ENCODE results near the gene PPP6R3.
"Not testable (repeated sequence)": the region's sequence is repeated elsewhere in the genome, so short reads cannot be mapped to it uniquely, and the experiment has no call there.

The PPP6R3 gene

DNA sequence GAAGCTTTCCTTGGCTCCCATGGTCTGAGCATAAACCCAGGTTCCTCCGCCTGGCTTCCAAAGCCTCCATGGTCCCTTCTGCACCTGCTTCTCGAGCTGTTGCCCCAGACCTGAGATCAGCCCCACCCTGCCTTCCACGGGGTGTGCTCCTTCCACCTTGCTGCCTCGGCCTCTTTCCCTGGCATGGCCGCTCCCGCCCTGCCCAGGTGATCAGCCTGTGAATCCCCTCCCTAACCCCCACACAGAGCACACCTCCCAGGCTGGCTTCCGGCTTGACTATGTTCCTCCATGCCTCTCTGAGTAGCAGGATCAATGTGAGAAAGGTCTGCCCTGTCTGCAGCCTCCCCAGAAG is 2.7 kb upstream of the PPP6R3 start:
- DNase-seq: no peak

DNA sequence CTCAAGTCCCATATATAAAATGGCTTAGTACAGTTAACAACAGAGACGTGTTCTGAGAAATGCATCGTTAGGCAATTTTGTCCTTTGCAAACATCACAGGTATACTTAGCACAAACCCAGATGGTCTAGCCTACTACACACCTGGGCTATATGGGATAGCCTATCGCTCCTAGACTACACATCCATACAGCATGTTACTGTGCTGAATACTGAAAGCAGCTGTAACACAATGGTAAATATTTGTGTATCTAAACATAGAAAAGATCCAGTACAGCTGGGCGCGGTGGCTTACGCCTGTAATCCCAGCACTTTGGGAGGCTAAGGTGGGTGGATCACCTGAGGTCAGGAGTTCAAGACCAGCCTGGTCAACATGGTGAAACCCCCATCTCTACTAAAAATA is 2.2 kb upstream of the PPP6R3 start:
- not testable (repeated sequence) for DNase-seq

DNA sequence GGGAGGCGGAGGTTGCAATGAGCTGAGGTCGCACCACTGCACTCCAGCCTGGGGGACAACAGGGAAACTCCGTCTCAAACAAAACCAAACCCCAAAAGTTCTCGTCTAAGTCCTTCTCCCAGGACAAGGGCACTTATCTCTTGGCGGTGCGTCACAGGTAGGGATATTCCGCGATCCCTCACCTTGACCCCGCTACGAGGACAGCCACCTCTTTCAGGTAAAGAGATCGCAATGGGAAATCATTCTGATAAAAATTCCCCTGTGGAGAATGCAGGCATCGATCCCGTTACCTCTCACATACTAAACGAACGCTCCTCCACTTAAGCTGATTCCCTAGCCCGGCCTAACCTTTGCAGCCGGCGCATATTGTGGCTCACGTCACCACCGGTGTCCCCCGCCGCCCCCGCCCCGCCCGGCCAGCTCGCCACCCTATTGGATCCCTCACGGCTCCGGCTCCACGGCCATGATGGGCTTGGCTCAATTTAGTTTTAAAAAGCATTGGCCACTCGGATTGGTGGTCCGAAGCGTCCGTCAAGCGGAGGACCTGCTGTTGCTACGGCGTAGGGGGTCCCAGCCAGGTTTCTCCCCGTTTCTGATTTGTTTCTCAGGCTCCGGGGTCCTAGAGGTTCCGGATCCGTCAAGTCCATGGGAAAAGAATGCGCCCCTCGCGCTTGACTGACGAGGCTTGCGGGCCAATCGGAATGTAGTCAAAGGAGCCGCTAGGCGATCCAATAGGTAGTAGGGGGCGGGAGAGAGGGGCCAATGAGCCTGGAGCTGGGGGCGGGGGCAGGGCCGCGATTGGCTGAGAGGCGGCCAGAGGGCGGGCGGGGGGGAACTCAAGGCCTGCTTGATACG is 439 bp upstream of the PPP6R3 start:
- peak; percentile 96 for DNase-seq

DNA sequence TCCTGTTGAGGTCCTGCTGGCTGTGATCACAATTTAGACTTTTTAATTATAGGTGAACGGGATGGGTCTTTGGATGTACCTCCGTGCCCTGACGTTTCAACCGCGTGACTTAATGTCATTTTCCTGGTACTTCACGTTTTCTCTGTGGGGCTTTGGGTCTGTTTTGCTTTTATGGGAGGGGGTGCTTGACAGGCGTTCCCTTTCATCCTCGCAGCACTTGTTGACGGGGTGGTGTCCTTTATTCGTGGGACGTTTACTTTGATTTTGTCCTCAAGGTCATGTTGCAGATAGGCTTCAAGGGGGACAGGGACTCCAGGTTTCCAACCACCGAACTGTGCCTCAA is 994 bp downstream of the PPP6R3 start:
- no peak for DNase-seq

DNA sequence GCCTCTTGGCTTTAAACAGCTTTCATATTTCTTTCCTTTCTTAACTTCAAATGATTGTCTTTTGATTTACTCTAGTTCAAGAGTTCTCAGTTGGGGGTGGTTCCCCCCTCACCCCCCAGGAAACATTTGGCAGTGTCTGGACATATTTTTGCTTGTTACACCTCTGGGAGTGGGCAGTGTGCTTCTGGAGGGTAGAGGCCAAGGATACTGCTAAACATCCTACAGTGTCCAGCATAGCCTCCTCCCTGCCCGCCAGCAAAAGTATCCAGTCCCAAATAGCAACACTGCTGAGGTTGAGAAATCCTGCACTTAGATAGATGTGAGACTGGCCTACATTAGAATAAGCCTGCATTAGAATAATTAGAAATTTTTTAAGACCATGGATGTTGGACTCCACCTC is 3.2 kb downstream of the PPP6R3 start:
- no peak for DNase-seq

DNA sequence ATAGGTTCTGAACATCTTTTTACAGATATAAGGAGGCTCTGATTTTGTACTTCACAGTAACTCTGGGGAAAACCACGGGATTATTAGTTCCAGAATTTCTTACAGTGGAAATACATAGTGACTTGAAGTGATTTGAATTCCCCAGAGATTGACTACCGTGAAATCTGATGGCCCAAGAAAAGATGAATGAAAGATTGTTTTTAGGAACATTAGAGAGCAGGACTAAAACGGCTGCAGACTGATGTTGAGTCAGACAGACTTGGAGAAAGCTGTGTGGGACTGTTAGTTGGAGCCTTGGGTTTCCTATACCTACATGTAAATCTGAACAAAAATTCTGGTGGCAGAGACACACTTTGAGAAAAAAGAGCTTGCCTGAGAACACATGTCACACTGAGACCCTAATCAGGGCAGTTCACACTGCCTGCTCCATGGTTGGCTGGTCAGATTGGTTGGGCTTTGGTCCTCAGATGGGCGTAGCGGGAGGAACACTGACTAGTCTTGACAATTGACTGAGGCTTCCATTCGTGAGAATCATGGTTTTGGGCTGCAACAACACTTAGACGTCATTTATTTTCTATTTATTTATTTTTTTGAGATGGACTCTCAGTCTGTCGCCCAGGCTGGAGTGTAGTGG is 6.8 kb downstream of the PPP6R3 start:
- DNase-seq: no peak

DNA sequence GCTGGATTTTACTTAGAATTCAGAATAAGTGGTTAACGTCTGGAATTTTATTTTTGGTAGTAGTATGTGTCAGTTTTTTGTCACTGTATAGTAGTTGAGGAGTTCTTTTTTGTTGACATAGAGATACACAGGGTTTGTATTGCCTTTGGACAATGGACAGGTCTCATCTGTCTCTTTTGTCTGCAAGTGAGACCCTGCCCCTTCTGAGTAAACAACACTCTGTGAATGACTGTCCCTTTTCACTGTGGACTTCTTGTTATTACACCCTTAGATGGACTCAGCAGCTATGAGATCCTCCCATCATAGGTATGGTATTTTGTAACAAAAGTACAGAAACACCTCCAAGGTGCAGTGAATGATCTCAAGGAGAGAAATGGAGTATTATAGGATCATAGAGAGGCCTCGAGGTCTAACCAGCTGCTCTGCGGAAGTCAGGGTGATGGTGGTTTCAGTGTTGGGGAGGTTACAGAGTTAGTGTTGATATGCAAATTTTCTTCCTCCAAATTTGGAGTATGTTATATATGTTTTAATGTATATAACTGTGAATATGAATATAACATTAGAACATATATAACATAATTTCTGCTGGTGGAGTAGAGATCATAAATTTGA is 7.8 kb downstream of the PPP6R3 start:
- peak; percentile 23 for DNase-seq

DNA sequence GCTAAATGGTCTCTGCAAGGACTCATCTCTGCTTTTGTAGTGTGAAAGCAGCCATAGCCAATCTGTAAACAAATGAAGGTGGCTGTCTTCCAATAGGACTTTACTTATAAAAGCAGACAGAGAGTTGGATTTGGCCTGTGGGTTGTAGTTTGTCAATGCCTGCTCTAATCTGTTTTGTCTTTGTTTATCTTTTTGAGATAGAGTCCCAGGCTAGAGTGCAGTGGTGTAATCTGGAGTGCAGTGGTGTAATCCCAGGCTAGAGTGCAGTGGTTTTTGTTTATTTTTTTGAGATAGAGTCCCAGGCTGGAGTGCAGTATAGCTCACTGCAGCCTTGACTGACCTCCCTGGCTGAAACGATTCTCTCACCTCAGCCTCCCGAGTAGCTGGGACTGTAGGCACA is 8.6 kb downstream of the PPP6R3 start:
- DNase-seq: no peak

DNA sequence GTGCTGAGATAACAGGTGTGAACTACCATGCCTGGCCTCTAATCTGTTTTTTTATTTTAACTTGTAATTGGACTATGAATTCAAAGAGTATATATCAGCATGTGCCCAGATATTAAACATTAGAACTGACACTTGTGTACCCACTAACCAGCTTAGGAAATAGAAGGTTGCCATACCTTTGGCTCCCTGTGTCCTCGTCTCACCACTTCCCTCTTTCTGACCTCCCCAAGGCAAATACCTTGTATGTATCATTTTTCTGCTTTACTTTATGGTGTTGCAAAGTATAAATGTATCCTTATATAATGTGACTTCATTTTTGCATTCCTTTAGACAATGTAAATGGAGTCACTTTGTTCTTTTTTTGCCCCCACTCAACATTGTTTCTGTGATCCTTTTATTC is 9.1 kb downstream of the PPP6R3 start:
- DNase-seq: no peak

DNA sequence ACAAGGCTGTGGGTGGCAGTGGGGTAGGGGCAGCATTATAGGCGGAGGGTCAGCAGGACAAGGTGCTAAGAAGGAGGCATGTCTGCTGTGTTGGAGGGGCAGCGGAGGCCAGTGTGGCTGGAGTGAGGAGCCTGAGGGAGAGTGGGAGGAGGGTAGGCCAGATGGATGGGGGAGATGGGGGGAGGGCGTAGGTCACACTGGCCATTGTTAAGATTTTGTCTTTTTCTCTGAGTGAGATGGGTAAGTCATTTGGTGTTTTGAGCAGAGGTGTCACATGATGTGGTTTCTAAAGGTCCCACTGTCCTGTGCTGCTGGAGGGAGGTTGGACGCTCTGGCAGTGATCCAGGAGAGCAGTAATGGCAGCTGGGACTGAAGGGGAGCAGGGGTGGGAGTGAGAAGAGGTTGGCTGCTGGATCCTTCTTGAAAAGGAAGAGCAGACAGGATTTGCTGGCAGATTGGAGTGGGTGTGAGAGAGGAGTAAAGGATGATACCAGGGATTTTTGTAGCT is 9.8 kb downstream of the PPP6R3 start:
- no peak for DNase-seq

DNA sequence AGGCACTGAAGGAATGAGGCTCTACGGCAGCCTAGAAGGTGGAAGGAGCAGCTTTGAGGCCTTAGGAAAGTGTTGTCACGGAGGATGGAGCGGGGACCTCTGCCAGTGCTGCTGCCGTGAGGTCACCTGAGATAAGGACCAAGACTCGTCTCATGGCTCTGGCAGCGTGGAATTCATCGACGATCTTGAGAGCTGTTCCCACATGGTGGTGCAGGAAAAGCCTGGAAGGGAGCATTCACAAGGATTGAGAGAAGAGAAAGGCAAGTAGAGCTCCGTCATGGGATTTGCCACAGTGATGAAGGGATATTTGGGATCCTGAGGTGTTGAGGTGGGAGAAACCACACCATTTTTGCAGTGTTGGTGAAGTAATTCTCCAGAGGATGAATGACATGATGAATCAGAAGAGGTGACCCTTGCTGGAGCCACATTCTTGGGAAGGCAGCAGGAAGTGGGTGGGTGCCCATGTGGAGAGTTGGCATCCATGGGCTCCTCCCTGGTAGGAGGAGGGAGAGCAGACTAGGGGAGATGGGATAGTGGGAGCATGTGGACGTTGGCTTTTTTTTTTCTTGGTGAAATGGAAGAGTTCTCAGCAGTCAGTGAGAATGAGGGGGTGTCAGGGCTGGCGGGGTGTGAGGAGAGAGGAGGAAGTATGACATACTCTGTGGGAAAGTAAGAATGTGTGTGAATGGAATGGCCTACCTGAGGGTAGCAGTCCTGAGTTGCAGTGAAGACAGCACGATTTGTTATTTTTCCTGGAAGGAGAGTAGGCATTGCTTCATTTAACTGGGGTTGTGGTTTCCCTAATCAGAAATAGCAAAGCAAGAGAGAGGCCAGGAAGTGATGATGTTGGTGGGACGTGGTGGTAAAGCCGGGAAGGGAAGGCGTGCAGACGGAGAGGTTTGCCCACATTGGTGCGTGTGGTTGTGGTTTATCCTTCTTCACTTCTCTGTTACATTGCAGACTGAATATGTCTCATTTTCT is 11.1 kb downstream of the PPP6R3 start:
- DNase-seq: peak; percentile 75

DNA sequence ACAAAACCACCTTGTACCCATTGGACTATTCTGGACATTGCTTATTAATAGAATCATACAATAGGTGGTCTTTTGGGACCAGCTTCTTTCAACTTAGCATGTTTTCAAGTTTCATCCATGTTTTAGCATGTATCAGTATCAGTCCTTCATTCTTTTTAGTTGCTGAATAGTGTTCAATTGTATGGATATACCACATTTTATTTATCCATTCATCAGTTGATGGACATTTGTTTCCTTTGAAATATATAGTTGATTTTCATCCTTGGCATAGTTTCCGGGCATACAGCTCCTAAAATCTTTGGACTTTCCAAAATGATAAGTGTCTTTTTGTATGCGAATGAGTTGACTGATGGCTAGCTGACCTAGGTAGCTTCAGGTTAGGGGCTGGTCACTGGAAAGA is 12.2 kb downstream of the PPP6R3 start:
- no peak for DNase-seq

DNA sequence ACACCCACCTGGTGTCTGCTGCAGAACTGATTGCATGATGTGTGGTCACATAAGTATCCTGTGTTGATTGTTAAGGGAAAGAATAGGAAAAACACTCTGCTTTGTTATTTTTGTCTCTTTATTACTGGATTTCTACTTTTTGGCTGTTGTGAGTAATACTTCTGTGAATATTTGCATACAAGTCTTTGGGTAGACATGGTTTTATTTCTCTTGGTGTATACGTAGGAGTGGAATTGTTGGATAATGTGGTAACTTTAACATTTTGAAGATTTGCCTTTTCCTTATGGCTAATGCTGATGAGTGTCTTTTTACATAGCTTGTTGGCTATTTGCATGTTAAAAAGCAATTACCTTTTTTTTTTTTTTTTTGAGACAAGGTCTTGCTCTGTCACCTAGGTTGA is 13.1 kb downstream of the PPP6R3 start:
- no peak for DNase-seq

DNA sequence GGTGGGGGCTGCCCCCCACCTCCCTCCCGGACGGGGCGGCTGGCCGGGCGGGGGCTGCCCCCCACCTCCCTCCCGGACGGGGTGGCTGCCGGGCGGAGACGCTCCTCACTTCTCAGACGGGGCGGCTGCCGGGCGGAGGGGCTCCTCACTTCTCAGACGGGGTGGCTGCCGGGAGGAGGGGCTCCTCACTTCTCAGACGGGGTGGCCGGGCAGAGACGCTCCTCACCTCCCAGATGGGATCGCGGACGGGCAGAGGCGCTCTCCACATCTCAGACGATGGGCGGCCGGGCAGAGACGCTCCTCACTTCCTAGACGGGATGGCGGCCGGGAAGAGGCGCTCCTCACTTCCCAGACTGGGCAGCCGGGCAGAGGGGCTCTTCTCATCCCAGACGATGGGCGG is 15.1 kb downstream of the PPP6R3 start:
- not testable (repeated sequence) for DNase-seq

DNA sequence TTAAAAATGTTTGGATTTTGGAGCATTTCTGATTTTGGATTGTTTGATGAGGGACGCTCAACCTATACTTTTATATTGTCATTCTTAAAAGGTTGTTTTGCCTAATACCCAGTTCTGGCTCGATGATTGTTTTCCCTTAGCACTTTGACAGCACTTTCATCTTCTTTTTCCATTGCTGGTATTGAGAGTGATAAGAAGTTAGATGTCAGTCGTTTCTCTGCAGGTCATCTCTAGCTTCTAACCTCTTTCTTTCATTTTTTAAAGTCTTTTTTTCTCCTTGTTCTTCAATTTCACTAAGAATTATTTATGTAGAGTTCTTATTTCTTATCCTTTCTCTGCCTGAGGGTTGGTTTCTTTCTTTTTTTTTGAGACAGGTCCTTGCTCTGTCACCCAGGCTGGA is 18.8 kb downstream of the PPP6R3 start:
- no peak for DNase-seq

DNA sequence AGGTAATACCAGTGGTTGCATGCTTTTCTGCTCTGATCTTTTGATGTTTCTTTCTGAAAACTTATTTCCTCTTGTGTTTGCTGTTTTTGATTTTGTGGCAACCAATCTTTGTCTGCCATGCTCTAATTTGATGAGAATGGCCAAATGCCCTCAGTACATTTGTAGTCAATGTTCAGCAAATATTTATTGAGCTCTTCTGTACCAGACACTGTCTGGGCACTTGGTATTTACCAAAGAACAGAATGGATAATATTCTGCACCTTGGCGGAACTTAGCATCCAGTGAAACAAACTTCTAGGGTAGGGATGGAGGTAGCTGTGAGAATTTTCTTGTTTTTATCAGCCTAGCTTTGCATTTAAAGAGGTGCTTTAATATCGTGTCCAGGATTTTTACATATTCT is 19.6 kb downstream of the PPP6R3 start:
- DNase-seq: no peak

DNA sequence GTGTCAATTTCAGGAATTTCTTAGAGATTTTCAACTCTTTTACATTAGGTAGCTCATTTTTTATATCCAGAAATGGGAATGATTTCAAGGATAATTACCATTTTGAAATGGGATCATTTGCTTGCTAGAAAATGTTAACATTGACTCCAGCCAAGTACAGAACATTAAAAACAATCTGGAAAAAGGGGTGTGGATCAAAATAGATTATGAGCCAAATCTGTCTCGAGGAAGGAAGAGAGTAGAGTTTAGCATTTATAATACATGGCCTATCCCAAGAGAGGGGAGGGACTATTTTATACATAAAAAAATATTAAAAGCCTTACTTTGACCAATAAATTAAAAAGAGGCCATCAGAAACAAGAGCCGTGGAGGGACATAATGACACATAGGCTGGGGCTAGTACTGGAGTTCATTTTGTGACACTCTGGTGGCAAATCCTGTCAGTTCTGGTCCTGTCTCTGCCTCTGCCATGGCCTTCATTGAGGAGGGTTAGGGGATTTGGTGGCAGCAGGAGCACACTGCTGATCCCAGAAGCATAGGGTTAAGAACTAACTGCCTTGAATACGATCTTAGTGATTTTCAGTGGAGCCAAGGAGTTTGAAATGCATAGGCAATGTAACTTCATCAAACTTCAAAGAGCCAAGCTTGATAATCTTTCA is 20.4 kb downstream of the PPP6R3 start:
- no peak for DNase-seq

DNA sequence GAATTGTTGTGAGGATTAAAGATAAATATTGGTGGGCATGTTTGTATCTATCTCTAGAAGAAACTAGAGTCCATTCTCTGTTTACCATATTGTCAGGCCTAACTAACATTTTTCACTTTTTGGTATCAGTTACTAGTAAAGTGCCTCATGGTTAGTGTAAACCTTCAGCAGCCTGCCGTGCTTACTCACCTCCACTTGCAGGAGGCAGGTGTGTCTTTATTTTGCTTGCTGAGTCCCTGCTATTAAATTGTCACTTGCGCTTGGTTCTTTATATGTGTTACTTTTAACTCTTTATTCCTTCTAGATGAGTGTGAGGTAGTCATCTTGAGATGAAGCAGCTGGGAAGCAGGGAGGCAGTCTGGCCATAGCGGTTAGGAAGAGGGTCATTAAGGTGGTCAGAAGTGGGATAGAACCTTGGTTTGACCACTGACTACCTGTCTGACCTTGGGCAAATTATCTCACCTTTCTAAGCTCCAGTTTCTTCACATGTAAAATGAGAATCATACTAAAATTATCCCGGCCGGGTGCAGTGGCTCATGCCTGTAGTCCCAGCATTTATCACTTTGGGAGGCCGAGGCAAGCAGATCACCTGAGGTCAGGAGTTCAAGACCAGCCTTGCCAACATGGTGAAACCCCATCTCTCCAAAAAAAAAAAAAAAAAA is 21.2 kb downstream of the PPP6R3 start:
- no peak for DNase-seq

DNA sequence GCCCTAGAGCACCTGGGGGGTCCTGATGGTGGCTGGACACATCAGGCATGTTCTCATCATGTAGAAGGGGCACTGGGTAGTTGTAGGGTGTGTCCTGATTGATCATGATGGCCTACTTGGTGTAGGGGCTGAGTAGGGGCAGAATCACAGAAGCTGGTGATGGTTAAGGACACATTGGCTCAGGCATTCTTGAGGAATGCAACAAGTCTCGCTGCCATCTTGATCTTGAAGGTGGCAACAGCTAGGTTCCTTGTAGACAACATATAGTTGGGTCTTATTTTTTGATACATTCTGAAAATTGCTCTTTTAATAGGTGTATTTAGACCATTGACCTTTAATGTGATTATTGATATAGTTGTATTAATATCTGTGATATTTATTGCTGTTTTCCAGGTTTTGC is 28.1 kb downstream of the PPP6R3 start:
- DNase-seq: no peak

DNA sequence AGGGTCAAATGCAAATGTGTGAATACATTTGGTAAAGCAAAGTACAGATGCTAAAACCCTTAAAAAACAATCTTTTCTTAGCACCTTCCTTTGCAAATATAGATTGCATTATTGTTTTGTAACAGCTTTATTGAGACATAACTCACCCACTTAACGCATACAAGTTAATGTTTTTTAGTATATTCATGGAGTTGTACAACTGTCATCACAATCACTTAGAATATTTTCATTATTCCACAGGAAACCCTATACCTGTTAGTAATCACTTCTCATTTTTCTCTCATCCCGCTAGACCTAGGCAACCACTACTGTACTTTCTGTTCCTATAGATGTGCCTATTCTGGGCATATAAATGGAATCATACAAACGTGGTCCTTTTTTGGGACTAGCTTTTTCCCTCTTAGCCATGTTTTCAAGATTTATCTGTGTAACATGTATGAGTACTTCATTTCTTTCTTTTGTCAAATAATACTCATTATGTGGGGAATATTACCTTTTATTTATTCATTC is 34.7 kb downstream of the PPP6R3 start:
- DNase-seq: no peak

DNA sequence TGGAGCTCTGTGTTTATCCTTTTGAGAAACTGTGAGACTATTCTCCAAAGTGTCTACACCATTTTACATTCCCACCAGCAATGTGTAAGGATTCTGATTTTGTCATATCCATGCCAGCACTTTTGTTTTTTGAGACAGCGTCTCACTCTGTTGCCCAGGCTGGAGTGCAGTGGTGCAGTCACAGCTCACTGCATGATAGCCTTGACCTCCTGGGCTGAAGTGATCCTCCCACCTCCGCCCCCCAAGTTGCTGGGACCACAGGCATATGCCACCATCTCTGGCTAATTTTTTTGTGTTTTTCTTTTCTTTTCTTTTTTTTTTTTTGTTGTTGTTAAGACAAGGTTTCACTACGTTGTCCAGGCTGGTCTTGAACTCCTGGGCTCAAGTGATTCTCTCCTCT is 35.3 kb downstream of the PPP6R3 start:
- DNase-seq: no peak

DNA sequence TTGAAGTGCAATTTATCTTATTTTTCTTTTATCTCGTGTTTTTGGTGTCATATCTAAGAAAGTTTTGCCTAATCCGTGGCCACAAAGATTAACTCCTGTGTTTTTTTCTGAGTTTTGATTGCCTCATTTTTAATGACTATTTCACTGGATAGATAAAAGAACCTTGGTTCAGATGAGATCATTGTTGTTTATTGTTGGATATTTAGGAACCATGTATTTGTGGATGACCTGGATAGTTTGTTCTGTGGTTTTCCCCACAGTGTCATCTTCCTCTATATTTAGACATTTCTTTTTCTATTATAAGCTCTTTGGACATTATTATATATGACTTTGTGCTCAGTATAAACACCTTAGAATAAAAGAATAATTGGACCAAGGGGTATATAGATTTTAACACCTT is 37.2 kb downstream of the PPP6R3 start:
- no peak for DNase-seq

Measured in CD4-positive, alpha-beta T cell treated with Interleukin-21 for 1 hour (primary cell).